Prostate gland (tissue), 2 donors: ENCODE data around the gene RWDD2A. TPM values are rescaled to one million over a fixed set of nuclear protein-coding genes. Genes with fewer than 3 reads are reported as not detected.
A peak's percentile ranks its signal among the peaks of the same experiment; 100 is the strongest.

Experiments used
- DNase-seq: peaks from one replicate; pipeline ENCODE4 v3.0.0-alpha.2; 2019; ENCODE audit warnings: low spot score
- H3K27ac ChIP-seq, 2 donors: fragments of 200-600 bp; sonication (generic); 2 replicates each; pipeline ENCODE4 v1.5.1; 2017 to 2019
- H3K27me3 ChIP-seq: fragments of 200-600 bp; sonication (generic); replicated peaks from 2 replicates; pipeline ENCODE4 v1.5.1; 2019; ENCODE audit not compliant: insufficient read depth
- H3K36me3 ChIP-seq, 2 donors: fragments of 200-600 bp; sonication (generic); 1 replicate in 1 of 2; 2 replicates in 1 of 2; pipeline versions ENCODE4 v1.5.1 to v1.8.1; 2017 to 2019
- H3K4me1 ChIP-seq: fragments of 200-600 bp; sonication (generic); replicated peaks from 2 replicates; pipeline ENCODE4 v1.5.1; 2019
- H3K4me3 ChIP-seq, 2 donors: fragments of 200-600 bp; sonication (generic); 2 replicates each; pipeline ENCODE4 v1.5.1; 2017 to 2019
- H3K9me3 ChIP-seq: fragments of 200-600 bp; sonication (generic); 2 replicates; pipeline ENCODE4 v1.5.1; 2017
- CTCF ChIP-seq, 4 experiments: fragments of 200-600 bp in 2 of 4; fragments of 450-650 bp in 2 of 4; sonication (generic) in 2 of 4; IDR thresholded peaks; 1 replicate in 3 of 4; 2 replicates in 1 of 4; pipeline ENCODE4 v1.5.1; 2016 to 2019; ENCODE audit warnings: antibody characterized with exemption in 4 of 4, mild to moderate bottlenecking in 2 of 4, moderate library complexity in 2 of 4
- POLR2A ChIP-seq: fragments of 450-650 bp; IDR thresholded peaks from one replicate; pipeline ENCODE4 v1.6.1; 2016; ENCODE audit warnings: antibody characterized with exemption, mild to moderate bottlenecking
- POLR2AphosphoS5 ChIP-seq: sonication (generic); formaldehyde crosslinking; IDR thresholded peaks from one replicate; pipeline ENCODE4 v1.6.1; 2017; ENCODE audit warnings: antibody characterized with exemption
- WGBS: methylation state at CpG from one replicate; pipeline ENCODE4 v1.1.5; 2018; 5-methylcytosine and 5-hydroxymethylcytosine counted together
- intact Hi-C: fragments of 100-400 bp; cut with DNase I; formaldehyde crosslinking; loops from one replicate; pipeline ENCODE4 v1.14.2; 2022
- total RNA-seq, 2 donors: library from RNA; depleted of rRNA; stranded (reverse); fragments of >200 nt; gene quantifications; one replicate each; pipeline ENCODE4 v1.1.0, GENCODE V29; 2016

Gene RWDD2A
- total RNA-seq, 2 donors from 2014 or later, result 9.5 to 23.7 TPM

- 76% methylated on average over 4 of the region's 4 CpGs for WGBS
- Histone ChIP-seq H3K27ac (no peak overlapping the region), H3K27me3 (no peaks in the 10 kb centered on the region), H3K36me3 (no peaks in the 10 kb centered on the region), H3K9me3 (no peaks in the 10 kb centered on the region), H3K4me1 (no peaks in the 10 kb centered on the region), H3K4me3 (no peak overlapping the region)
- intact Hi-C loops, result no loop called here
- no peak for TF ChIP-seq POLR2A
- DNase-seq, result no peak
Measured at GRCh38 chr6:83202031-83202430, 8.9 kb downstream of the RWDD2A start.

- no peaks in the 10 kb centered on the region for H3K27me3 ChIP-seq
- 38% methylated on average over 7 of the region's 7 CpGs for WGBS
- DNase-seq, result peak; percentile 66
- no peaks in the 10 kb centered on the region for H3K36me3 ChIP-seq
- H3K9me3 ChIP-seq, result no peaks in the 10 kb centered on the region
- peak; percentile 37 to 79 (median 60) for TF ChIP-seq CTCF (IDR thresholded peaks at IDR 0.05)
- peak; percentile 47 for TF ChIP-seq POLR2AphosphoS5
- TF ChIP-seq POLR2A, result no peak
- H3K27ac ChIP-seq, result no peak overlapping the region
- no peak overlapping the region for H3K4me3 ChIP-seq
- no peaks in the 10 kb centered on the region for H3K4me1 ChIP-seq
- intact Hi-C loops, result loop anchor here (2.0 kb wide), 1 partner anchor 149 kb away; the partner anchor contains the start of gene DOP1A
Measured at GRCh38 chr6:83215131-83216047, 22.2 kb downstream of the RWDD2A start.

GRCh38 chr6:83216806-83217205 is 23.6 kb downstream of the RWDD2A start:
- intact Hi-C loops, result no loop called here
- Histone ChIP-seq H3K36me3 (no peaks in the 10 kb centered on the region), H3K4me3 (no peak overlapping the region), H3K9me3 (no peaks in the 10 kb centered on the region), H3K27ac (no peak overlapping the region), H3K27me3 (no peaks in the 10 kb centered on the region), H3K4me1 (no peaks in the 10 kb centered on the region)
- TF ChIP-seq CTCF (IDR thresholded peaks at IDR 0.05) (no peak), POLR2A (no peak), POLR2AphosphoS5 (no peak)
- DNase-seq, result no peak

GRCh38 chr6:83218646-83219045 is 25.5 kb downstream of the RWDD2A start:
- Histone ChIP-seq H3K4me3 (no peak overlapping the region), H3K36me3 (no peaks in the 10 kb centered on the region), H3K4me1 (no peaks in the 10 kb centered on the region), H3K27ac (no peak overlapping the region), H3K27me3 (no peaks in the 10 kb centered on the region), H3K9me3 (no peaks in the 10 kb centered on the region)
- WGBS, result 42% methylated on average over 3 of the region's 3 CpGs
- intact Hi-C loops, result no loop called here
- no peak for DNase-seq
- TF ChIP-seq CTCF (IDR thresholded peaks at IDR 0.05), result no peak
- TF ChIP-seq POLR2A, result no peak
- no peak for TF ChIP-seq POLR2AphosphoS5

GRCh38 chr6:83220121-83220520 is 27.0 kb downstream of the RWDD2A start:
- Histone ChIP-seq H3K27ac (no peak overlapping the region), H3K9me3 (no peaks in the 10 kb centered on the region), H3K4me1 (no peaks in the 10 kb centered on the region), H3K27me3 (no peaks in the 10 kb centered on the region), H3K4me3 (no peak overlapping the region), H3K36me3 (no peaks in the 10 kb centered on the region)
- intact Hi-C loops, result loop anchor here (5.0 kb wide), 1 partner anchor 197 kb away; no protein-coding TSS in a partner anchor
- no peak for TF ChIP-seq POLR2AphosphoS5
- no peak for TF ChIP-seq CTCF (IDR thresholded peaks at IDR 0.05)
- TF ChIP-seq POLR2A, result no peak
- DNase-seq, result no peak
